RCC 7860 (cell line): ENCODE results near the gene TMEM63C.

ENCODE experiments used
- DNase-seq: peaks from one replicate; pipeline ENCODE4 v3.0.0-alpha.2; 2015; ENCODE audit warnings: low spot score
- FAIRE-seq: peaks from 2 replicates; lab custom pipeline; 2012; peaks lifted over from hg19 to GRCh38; lab: Jason Lieb, UNC

TMEM63C gene

DNA sequence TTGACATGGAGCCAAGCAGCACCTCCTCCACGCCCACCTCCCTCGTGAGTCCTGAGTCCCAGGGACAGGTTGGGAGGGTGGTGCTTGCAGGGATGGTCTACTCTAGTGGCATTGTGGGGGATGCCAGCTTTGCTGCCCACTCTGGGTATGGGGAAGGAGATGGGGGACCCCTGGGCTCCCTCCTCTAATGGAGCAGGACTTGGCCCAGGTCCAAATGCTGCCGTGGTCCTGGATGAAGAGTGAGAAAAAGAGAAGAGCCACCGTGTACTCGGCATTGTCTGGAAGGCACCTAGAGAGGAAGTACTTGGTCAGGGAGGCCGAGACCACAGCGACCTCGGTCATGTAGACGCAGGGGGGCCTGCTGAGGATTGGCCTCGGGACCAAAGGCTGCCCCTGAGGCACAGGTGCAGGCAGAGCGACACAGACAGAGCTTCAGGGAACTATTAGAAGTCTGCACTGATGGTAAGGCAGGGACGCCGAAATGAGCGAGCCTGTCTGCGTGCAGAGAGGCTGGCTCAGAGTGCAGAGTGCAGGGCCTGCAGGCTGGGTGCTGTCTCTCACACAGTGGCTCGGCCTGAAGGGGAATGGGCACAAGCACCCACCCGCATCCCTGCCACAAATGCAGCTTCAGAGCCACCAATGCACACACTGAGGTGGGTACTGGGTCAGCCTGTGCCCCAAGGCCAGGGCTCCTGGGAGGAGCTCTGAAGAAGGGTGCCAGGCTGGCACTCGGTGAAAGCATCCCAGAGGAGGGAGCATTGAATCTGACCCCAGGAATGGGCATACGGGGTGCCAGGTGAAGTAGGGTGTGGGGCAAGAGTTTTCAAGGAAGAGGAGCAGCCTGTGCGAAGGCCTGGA, 72.0 kb downstream of the TMEM63C start:
- DNase-seq (no peak), FAIRE-seq (no peak)

DNA sequence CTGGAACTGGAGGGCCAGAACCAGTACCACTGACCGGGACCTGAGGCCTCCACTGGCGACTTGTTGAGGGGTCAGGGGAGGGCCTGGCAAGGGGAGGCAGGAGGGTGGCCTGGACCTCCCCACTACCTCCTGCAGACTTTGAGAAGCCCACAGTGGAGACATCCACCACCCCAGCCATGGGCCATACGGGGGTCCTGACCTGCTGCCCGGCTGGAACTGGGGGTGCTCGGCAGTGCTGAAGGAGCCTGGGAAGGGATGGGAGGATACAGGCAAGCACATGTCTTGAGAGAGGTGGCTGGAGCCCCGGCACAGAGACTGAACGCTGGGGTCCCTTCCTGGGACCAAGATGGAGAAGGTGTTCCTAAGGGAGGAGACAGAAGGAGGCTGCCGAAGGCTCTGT, 75.1 kb downstream of the TMEM63C start:
- no peak for FAIRE-seq
- no peak for DNase-seq

DNA sequence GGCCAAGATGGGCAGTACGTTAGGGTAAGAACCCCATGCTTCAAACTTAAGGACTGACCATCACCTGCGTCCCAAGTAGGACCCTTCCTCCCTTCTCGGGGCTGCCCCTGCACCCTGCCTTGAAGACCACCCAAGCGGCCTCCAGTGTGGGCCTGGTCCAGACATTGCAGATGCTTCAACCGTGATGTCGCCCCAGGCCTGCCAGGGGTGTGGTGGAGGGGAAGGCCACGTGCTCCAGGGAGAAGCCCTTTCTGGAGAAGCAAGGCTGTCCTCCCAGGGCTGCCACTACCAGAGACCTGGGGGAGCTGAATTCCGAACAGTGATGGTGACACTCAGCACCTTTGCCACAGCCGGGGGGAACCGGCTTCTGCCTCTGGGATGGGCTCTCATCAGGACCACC, 76.1 kb downstream of the TMEM63C start:
- FAIRE-seq (no peak), DNase-seq (no peak)

DNA sequence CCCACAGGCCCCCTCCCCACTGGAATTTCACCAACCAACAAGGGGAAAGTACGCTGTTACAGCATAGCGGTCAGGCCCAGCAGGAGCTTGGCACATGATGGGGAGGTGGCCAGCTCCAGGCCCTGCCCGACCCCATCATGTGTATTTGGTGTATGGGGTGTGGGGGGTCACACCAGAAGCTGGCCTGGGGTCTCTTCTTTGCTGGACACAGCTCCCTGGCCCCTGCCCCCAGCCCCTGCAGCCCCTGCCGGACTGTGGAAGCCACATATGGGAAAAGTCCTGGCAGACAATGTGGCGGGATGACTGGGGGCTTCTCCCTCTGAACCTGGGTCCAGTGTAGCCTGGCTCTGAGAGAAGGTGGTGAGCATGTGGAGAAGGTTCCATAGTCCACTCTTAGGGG, 77.0 kb downstream of the TMEM63C start:
- no peak for FAIRE-seq
- no peak for DNase-seq

DNA sequence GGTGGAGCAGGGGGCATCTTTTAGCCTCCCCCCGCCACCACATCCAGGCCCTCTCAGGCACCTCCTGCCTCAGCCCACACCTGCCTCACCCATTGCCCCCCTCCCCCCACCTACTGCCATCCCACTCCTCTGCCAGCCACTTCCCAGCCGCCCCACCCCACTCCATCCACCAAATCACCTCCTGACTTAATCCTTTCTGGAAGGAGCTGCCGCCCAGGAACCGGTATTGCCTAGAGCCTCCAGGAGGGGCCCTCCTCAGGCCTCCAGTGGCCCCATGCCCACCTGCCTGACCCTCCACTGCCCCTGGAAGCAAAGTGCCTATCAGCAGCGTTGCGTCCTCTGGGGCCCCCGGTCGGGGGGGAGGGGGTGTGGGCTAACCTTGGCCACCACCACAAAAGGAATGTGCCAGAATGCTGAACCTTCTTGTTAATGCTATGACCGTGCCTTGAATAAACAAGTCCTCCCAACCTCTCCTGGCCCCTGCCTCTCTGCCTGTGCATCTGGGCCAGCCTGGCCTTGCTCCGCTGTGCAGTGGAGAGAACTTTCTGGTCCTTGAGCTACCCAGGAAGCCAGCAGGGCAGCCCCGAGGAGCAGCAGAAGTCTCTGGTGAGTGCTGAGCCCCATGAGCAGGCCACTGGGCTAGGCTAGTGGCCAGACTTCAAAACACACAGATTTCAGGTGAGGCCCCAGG, 77.6 kb downstream of the TMEM63C start:
- DNase-seq, result no peak
- no peak for FAIRE-seq

DNA sequence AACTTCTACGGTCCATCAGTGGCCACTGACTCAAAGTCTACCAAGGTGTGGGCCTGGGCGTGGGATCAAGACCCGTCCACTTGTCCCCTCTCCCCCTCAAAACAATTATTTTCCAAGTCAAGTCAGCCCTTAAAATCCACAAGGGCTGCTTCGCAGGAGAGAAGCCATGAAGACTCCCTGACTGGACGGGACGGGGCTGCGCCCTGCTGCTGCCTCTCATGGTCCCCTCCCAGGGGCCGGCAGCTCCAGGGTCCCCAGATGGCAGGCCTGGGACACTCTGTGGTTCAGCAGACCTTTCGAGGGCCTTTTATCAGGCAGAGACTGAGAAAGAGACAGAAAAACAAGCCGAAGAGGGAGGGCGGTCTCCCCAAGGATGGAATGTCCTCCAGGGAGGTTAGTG, 78.6 kb downstream of the TMEM63C start:
- FAIRE-seq (no peak), DNase-seq (no peak)

DNA sequence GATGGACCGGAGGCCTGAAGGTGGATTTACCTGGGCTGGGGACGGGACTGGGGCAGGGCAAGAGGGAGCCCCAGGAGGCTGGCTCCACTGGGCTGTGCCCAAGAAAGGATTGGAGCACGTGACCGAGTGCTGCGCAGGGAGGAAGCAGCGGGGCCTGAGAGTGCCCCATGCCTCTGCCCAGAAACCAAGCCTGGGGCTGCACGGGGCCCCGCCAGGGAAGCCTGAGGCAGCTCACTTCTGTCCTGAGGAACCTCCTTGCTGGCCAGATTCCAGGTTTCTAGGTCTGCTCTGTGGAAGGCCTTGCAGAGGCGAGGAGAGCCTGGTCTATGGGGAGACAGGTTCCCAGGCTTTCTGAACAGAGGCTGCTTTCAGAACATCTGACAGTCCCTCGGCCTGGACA, 79.0 kb downstream of the TMEM63C start:
- DNase-seq (no peak), FAIRE-seq (no peak)

DNA sequence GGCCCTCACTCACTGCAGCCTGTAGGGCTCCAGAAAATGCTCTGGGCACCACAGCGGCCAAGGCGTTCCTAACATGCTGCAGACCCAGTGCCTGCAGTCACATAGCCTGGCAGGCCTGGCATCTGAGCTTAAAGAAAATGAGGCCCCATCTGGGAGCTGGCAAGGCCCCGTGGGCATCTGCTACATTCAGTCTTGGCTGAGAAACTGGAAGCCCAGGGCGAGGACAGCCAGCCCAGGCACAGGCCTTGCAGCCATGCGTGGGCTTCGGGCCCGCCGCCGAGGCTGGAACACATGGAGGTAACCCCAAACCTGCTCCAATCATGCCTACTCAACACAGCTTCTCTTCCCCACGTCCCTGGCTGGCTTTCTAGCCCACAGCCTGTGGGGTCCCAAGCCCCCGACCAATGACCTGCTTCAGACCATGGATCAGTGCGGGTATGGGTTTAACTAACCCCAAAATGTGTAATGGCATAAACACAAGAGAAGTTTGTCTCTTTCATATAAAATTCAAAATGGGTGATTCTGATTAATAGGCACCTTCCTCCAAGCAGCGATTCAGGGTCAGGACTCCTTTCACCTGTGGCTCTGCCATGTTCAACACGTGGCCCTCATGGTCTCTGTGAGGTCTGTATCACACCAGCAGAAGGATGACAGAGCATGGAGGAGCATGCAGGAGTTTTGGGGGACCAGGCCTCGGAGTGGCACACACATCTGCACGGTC, 83.0 kb downstream of the TMEM63C start:
- FAIRE-seq, result no peak

DNA sequence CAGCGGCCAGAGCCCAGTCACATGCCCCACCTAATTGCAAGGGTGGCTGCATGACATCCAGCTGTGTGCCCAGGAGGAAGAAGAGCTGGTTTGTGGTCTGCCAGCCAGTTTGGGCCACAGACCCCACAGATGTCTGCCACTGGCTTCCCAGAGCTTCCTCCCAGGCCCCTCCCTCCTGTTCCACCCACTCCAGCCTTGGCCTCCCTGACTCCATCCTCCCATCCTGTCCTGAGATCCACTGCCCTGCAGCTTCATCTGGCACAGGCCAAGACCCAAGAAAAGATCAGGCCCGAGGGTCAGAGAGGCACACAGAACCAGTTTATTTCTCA, 83.6 kb downstream of the TMEM63C start:
- no peak for FAIRE-seq
- no peak for DNase-seq

More for the DNA sequence above, 83.0 kb downstream of the TMEM63C start:
- no peak for DNase-seq

DNA sequence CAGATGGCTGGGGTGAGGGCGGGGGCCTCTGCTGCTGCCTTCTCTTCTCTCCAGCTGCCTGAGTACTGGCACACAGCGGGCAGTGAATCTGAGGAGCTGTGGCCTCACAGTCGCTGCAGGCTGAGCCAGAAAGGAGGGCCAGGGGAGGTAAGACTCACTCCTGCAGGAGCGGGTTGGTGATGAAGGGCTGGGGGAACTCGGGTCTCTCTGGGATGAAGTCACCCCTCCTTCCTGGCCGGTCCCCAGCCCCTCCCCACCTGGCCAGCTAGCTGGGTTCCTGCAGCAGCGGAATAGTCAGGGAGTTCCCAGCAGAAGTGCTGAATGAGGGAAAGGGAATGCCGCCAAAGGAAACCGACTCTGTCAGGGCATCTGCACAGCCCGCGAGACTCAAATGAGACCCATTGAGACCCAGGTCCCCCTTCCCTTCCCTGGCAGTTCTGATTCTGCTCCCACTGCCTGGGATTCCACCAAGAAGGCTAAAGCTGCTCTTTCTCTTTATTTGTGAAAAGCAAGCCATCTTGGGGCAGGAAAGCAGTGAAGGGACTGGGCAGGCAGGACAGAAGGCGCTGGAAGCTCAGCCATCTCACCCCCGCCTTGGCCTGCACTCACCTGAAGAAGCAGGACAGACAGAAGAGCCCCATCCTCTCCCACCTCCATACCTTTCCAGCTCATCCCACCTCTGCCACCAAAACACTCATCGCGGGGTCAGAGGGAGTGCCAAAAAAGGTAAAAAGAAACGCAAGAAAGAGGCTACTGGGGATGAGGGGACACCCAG, 84.2 kb downstream of the TMEM63C start:
- FAIRE-seq, result no peak

DNA sequence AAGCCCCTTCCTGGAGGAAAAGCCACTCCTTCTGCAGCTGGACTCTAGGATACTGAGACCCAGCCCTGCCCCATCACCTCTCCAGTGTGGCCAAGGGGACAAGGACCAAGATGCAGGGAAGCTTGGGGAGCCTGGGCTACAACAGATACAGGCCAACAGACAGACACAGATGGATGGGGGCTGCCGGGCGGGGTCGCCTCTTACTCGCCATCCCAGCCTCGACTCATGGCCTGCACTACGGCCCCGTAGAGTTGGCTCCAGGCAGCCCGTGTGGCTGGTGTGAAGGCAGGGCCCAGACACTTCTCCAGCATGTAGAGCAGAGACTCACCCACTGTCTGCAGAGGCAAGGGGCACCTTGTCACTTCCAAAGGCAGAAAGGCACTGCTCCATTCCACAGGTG, 84.7 kb downstream of the TMEM63C start:
- no peak for FAIRE-seq
- DNase-seq, result no peak

More for the DNA sequence above, 84.2 kb downstream of the TMEM63C start:
- no peak for DNase-seq

DNA sequence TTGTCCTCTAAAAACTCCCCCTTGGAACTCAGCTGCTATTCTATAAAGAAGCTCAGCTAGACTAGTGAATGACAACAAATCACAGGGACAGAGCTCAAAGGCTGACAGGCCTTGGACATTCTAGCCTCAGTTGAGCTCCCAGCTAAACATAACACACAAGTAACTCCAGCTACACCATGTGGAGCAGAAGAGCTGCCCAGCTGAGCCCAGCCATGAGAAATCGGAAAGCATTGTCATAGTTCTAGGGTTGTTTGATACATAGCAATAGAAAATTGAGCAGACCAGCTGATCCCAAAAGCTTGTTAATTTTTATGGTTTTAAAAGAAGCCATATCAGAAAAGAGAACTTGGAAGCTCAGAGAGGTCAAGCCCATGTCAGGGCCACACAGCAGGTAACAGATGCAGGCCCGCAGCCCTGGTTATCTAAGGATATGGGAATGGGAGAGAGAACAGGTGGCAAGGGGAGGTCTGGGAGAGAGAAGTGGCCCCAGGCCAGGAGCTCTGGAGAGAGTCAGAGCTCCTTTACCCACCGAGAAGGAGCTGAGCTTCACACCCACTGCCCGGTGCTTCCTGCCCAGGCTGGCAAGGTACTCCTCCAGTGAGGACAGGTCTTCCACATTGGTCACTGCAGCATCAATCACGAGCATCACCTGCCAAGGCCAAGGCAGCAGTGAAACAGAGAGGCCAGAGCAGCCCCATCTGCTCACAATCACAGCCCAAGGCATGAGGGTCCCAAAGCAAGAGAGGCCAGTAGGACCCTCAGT, 86.5 kb downstream of the TMEM63C start:
- no peak for DNase-seq
- no peak for FAIRE-seq

DNA sequence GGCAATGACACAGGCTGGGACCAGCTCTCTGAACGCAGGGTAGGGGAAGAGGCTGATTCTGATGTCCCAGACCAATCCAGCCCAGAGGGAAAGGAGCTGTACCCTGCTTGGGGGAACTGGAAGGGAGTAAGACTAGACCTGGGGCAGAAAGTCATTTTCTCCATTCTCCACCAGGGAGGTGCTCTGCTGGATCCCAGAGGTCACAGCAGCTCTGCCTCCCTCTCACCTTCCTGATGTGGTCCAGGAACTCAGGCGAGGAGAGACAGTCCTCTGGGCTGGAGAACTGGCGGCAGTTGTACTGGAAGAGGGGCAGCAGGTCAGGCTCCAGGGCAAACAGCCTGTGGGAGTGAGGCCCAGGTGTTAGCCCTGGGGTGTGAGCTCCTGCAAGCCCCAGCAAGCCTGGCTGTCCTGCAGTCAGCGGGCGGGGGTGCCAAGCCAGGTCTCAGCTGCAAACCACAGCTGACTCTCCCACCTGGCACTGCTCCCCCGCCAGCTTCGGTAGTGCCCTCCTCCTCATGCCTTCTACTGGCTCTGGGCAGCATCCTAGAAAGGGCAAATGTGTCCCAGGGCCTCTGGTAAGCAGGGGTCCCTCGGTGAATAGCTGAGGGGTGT, 87.5 kb downstream of the TMEM63C start:
- DNase-seq, result no peak

DNA sequence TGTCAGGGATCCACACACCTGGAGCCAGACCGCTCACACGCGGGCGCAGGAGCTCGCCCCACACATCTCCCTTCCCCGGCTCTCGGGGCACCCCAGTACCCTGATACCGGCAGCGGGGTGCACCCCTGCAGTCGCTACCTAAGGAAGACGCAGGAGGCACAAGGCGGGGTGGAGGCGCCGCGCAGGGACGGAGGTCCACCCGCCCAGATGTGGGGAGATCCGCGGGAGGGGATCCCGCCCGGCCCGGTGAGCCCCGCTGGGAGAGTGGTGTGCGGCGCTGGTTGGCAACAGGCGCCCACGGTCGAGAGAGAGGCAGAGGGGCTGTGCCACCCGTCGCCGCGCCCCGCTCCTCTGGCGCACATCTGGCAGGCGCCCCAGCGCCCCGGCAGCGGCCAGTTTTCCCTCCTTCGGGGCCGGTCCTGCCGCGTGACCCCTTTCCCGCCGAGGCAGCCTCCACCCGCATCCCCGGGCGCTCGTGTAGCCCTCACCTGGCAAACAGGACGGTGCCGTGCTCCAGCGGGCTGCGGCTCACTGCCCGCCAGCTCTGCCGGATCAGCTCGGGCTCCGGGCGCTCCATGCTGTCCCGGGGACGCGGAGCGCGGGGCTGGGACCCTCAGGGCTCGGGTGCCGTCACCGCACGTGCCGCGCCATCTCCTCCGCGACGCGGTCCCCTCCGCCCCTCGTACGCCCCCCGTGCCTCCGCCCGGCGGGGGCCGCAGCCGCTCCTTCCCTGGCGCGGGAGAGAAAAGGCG, 88.9 kb downstream of the TMEM63C start:
- no peak for DNase-seq
- no peak for FAIRE-seq

More for the DNA sequence above, 87.5 kb downstream of the TMEM63C start:
- no peak for FAIRE-seq

DNA sequence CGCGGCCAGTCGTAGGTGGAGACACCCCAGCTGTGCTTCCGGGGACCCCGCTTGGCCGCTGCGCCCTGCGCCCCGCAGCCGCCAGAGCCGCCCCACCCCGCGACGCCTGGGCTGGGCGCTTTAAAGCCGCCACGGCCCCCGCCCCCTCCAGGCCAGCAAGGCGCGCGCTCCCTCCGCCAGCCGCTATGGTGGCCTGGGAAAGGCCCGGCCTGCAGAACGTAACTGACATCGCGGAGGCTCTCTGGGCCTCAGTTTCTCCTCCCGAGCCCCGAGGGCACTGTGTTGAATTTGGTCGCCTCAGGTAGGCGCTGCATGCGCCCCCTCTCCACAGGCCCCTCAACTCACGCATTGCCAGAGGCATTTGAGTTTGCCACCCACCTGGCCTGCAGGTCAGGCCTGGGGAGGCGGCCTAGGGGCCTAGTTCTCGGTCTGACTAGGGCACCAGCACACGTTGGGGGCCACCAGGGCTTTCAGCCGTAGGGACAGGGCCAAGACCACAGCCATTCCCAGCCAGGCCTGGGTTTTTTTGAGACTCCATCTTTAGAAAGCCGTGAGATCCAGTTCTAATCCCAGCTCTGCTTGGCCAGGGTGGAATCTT, 89.6 kb downstream of the TMEM63C start, which contains the start of gene NGB:
Gene NGB (minus strand): TSS at position 94 of the 598 bp plus-strand sequence. CDS start 269 bp downstream, outside the sequence.
- FAIRE-seq (no peak), DNase-seq (no peak)

DNA sequence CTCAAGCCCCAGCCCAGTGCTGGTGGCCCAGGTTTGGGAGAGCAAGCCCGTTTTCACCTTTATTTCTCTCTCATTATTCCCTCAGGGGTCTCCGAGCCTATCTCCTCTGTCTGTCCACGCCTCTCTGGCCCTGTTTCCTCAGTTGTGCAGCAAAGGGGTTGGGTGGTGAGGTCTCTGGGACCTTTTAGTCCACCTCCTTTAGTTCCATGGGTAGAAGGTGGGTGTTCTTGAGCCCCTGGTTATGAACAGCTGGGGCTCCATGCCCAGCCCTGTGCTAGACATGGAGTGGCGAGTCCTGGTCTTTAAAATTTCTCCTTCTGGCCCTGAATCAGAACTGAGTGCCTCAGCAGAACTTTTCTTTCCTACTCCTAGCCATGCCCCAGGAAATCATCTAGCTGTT, 90.7 kb downstream of the TMEM63C start:
- FAIRE-seq (no peak), DNase-seq (no peak)

DNA sequence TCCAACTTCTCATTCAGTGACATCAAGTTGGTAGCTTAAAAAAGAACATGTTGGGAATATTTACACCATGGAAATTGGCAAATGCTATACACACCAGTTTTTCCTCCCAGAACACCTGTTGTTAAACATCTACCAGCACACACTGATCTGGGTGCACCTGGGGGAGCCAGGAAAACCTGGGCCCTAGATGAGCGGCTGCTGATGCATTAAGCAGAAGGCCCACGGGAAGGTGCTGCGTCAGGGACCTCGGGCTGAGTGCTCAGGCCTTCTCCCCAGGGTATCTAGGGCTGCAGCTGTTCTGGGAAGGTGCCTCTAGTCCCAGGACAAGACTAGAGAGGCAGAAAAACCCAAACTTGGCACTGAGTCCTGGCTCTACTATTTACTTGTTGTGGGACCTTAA, 92.2 kb downstream of the TMEM63C start:
- DNase-seq (no peak), FAIRE-seq (no peak)

DNA sequence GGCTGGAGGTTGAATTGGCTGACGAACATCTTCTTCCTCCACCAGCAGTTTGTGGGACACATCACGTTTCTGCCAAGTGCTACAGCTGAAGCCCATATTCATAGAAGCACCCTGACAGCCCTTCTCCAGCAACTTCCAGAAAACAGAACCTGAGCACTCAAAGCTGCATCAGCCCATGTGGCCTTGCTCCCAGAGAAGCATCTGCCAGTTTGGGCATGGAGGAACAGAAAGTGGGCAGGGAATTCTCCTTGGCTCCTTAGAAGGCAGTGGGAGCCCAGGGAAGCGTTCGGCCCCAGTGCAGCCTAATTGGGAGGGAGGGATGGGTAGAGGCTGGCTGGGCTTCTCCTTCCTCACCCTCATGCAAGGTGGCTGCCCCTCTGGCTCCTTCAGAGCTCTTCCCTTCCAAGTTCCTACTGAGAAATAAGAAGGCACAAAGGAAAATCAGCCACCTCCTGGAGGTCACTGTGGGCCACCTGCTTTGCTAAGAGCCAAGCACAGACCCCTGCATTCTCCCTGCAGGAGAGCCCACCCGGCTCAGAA, 93.5 kb downstream of the TMEM63C start:
- no peak for DNase-seq
- FAIRE-seq, result no peak
